Measurements from ENCODE around the gene QPCTL.

GRCh38 chr19:45715139-45715538 lies 22.7 kb downstream of the QPCTL start:
- TF ChIP-seq CTCF (IDR thresholded peaks at IDR 0.05 in 4 of 5, conservative IDR thresholded peaks at IDR 0.05 in 1 of 5) (no peak), POLR2A (IDR thresholded peaks at IDR 0.05) (no peak)
